HEK293T (cell line): ENCODE data around the gene PBX2.

Source experiments
- CTCF ChIA-PET: fragments of 350-600 bp; formaldehyde crosslinking; extraction: SDS; loops from one replicate; lab custom pipeline; 2021; ENCODE audit warnings: antibody characterized with exemption, inconsistent platforms; lab: Yijun Ruan, JAX
- POLR2A ChIA-PET: fragments of 350-600 bp; formaldehyde crosslinking; extraction: SDS; loops from one replicate; lab custom pipeline; 2020; ENCODE audit warnings: antibody characterized with exemption, inconsistent platforms; lab: Yijun Ruan, JAX
- DNase-seq: peaks from one replicate; pipeline ENCODE4 v3.0.0; 2012; ENCODE audit warnings: mixed read lengths; ENCODE audit errors: extremely low spot score
- ARNT ChIP-seq: fragments of 450-650 bp; IDR thresholded peaks from 2 replicates; pipeline ENCODE4 v1.6.1; 2017; ENCODE audit warnings: mild to moderate bottlenecking
- BHLHE40 ChIP-seq: fragments of 450-650 bp; IDR thresholded peaks from 2 replicates; pipeline ENCODE4 v1.6.1; 2016; ENCODE audit warnings: mild to moderate bottlenecking, moderate library complexity, borderline replicate concordance
- CTBP1 ChIP-seq: fragments of 450-650 bp; IDR thresholded peaks from 2 replicates; pipeline ENCODE4 v1.6.1; 2016; ENCODE audit warnings: borderline replicate concordance
- ELF4 ChIP-seq: fragments of 450-650 bp; IDR thresholded peaks from 2 replicates; pipeline ENCODE4 v1.6.1; 2017; ENCODE audit warnings: antibody characterized with exemption
- FOXA1 ChIP-seq: fragments of 450-650 bp; IDR thresholded peaks from 2 replicates; pipeline ENCODE4 v1.6.1; 2016; ENCODE audit warnings: mild to moderate bottlenecking
- FOXK2 ChIP-seq: fragments of 450-650 bp; IDR thresholded peaks from 2 replicates; pipeline ENCODE4 v1.6.1; 2016; ENCODE audit warnings: mild to moderate bottlenecking
- FOXM1 ChIP-seq: fragments of 450-650 bp; IDR thresholded peaks from 2 replicates; pipeline ENCODE4 v1.6.1; 2017; ENCODE audit warnings: mild to moderate bottlenecking, borderline replicate concordance
- HDGF ChIP-seq: fragments of 450-650 bp; IDR thresholded peaks from 2 replicates; pipeline ENCODE4 v1.6.1; 2017; ENCODE audit warnings: antibody characterized with exemption, borderline replicate concordance
- L3MBTL2 ChIP-seq: fragments of 450-650 bp; conservative IDR thresholded peaks from 2 replicates; pipeline ENCODE4 v1.6.1; 2016; ENCODE audit warnings: mild to moderate bottlenecking
- LEF1 ChIP-seq: fragments of 450-650 bp; IDR thresholded peaks from 2 replicates; pipeline ENCODE4 v1.6.1; 2017; ENCODE audit warnings: mild to moderate bottlenecking, borderline replicate concordance
- NFRKB ChIP-seq: fragments of 450-650 bp; IDR thresholded peaks from 2 replicates; pipeline ENCODE4 v1.6.1; 2016; ENCODE audit warnings: mild to moderate bottlenecking, moderate library complexity
- PKNOX1 ChIP-seq: fragments of 450-650 bp; IDR thresholded peaks from 2 replicates; pipeline ENCODE4 v1.6.1; 2016
- SP1 ChIP-seq: fragments of 450-650 bp; IDR thresholded peaks from 2 replicates; pipeline ENCODE4 v1.6.1; 2017
- SUZ12 ChIP-seq: fragments of 450-650 bp; IDR thresholded peaks from 2 replicates; pipeline ENCODE4 v1.6.1; 2016; ENCODE audit warnings: mild to moderate bottlenecking
- TARDBP ChIP-seq: fragments of 450-650 bp; IDR thresholded peaks from 2 replicates; pipeline ENCODE4 v1.6.1; 2016
- ZNF384 ChIP-seq: fragments of 450-650 bp; IDR thresholded peaks from 2 replicates; pipeline ENCODE4 v1.6.1; 2016

The PBX2 gene, protein sequence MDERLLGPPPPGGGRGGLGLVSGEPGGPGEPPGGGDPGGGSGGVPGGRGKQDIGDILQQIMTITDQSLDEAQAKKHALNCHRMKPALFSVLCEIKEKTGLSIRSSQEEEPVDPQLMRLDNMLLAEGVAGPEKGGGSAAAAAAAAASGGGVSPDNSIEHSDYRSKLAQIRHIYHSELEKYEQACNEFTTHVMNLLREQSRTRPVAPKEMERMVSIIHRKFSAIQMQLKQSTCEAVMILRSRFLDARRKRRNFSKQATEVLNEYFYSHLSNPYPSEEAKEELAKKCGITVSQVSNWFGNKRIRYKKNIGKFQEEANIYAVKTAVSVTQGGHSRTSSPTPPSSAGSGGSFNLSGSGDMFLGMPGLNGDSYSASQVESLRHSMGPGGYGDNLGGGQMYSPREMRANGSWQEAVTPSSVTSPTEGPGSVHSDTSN

DNA sequence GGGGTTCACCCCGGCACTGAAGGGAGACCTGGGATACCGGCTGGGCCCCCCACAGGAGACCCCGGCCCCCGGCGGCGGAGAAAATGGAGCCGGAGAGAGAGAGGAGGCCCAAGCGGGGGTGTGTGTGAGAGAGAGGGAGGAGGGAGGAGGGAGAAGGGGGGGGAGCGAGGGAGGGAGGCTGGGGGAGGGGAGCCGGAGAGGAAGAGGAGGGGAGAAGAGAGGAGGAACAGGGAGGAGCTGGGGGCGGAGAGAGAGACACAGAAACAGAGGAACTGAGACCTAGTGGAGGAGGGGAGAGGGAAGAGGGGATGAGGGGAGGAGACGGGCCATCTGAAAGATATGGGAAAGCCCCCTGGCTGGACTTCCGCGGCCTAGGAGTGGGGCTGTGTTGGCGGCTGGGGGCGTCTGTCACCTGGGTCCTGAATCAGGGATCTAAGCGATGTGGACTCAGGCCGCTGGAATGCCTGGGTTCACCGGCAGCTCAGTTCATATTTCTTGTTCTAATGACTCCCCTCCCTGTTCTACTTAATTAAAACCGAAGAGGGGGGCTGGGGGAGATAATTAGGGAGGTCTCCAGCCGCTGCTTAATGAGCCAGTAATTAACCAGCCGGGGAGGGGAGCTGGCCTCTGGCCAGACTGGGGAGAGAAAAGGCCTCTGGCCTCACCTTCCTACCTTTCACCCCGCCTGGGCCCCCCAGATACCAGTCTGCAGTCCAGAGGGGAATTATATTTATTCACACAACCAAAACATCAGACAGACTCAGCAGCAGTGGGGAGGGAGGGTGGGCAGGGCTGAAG, at the start of gene PBX2:
Gene PBX2 (minus strand): TSS at position 149 of the 798 bp plus-strand sequence. CDS start 287 bp downstream, outside the sequence.
- TF ChIP-seq NFRKB, result no peak
- TF ChIP-seq ARNT, result no peak
- no peak for TF ChIP-seq SUZ12
- TF ChIP-seq TARDBP, result no peak
- TF ChIP-seq SP1, result no peak
- no peak for TF ChIP-seq FOXA1
- TF ChIP-seq ZNF384, result no peak
- TF ChIP-seq LEF1, result no peak
- TF ChIP-seq ELF4, result no peak
- no peak for TF ChIP-seq HDGF
- no peak for TF ChIP-seq CTBP1
- TF ChIP-seq FOXK2, result no peak
- TF ChIP-seq L3MBTL2, result no peak
- TF ChIP-seq FOXM1, result no peak
- TF ChIP-seq BHLHE40, result no peak
- no peak for TF ChIP-seq PKNOX1
- peak; percentile 49 for DNase-seq
- POLR2A ChIA-PET, result interaction anchor here (0.5 to 11.7 kb wide), 5 partner anchors 12 to 62 kb away, joined by 3 to 153 read pairs (median 9); partner anchors contain the start of genes AGPAT1, ATF6B, FKBPL and RNF5
- CTCF ChIA-PET, result no interaction called here

- POLR2A ChIA-PET, result no interaction called here
- no peak for DNase-seq
- TF ChIP-seq SUZ12 (no peak), ZNF384 (no peak), FOXM1 (no peak), ARNT (no peak), HDGF (no peak), L3MBTL2 (no peak), SP1 (no peak)
- CTCF ChIA-PET, result no interaction called here
Measured at GRCh38 chr6:32239462-32239861, 49.5 kb upstream of the PBX2 start.

GRCh38 chr6:32234934-32235333, 44.9 kb upstream of the PBX2 start:
- DNase-seq, result no peak
- CTCF ChIA-PET, result interaction anchor here (1.2 kb wide), 1 partner anchor 11 kb away, joined by 3 read pairs; no protein-coding TSS in a partner anchor
- POLR2A ChIA-PET, result no interaction called here
- TF ChIP-seq SP1 (no peak), HDGF (no peak), SUZ12 (no peak), ELF4 (no peak), LEF1 (no peak), NFRKB (no peak), FOXM1 (no peak)

DNA sequence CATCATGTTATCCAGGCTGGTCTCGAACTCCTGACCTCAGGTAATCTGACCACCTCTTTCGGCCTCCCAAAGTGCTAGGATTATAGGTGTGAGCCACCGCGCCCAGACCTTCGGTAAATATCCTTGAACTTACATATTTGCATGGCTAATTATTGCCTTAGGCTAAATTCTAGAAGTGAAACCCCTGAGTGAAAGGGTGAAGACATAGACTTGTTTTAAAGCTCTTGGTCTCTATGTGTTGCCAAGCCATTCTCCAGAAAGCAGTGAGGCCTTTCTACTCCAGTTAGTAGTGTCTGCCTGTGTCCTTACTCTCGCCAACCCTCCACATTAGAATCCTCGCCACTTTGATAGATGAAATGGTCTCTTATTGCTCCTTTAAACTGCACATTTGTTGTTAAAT, 36.4 kb upstream of the PBX2 start:
- POLR2A ChIA-PET, result no interaction called here
- TF ChIP-seq TARDBP (no peak), SUZ12 (no peak), HDGF (no peak), ARNT (no peak), L3MBTL2 (no peak), CTBP1 (no peak), FOXA1 (no peak), LEF1 (no peak), PKNOX1 (no peak)

DNA sequence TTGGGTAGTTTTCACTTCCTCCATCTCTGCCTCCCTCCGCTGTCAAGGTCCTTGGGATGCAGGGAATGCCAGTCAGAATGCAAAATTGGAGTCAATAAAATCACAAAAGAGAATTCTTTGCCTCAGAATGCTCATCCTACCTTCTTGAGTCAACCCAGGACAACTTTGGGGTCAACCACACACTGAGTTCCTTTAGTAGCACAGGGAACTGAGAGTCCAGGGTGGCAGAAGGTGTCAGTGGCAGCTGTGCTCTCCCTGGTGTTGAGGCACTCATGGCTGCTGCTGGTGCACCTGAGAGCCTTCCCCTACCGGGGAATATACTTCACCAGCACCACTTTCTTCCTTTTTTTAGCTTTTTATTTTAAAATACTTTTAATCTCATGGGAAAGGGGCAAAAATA, 34.7 kb upstream of the PBX2 start:
- DNase-seq, result no peak
- ChIA-PET POLR2A (no interaction called here), CTCF (no interaction called here)
- TF ChIP-seq L3MBTL2, result no peak
- no peak for TF ChIP-seq NFRKB
- no peak for TF ChIP-seq ARNT
- no peak for TF ChIP-seq FOXK2
- TF ChIP-seq SP1, result no peak
- no peak for TF ChIP-seq ZNF384
- no peak for TF ChIP-seq BHLHE40
- no peak for TF ChIP-seq FOXM1
- no peak for TF ChIP-seq SUZ12
- no peak for TF ChIP-seq HDGF
- no peak for TF ChIP-seq LEF1
- no peak for TF ChIP-seq CTBP1
- TF ChIP-seq ELF4, result no peak
- no peak for TF ChIP-seq FOXA1
- no peak for TF ChIP-seq TARDBP
- no peak for TF ChIP-seq PKNOX1

More for the DNA sequence above, 36.4 kb upstream of the PBX2 start:
- no peak for DNase-seq
- CTCF ChIA-PET, result no interaction called here
